Naive thymus-derived CD4-positive, alpha-beta T cell (primary cell): Measurements from ENCODE around the gene FAM168B. TPM values are rescaled to one million over a fixed set of nuclear protein-coding genes. Genes with fewer than 3 reads are reported as not detected.

Experiments used
- ATAC-seq: fragments of 150-1000 bp; cut with Tn5 transposase; 2 replicates; pipeline ENCODE4 v1.10.0; 2021; ENCODE audit warnings: mild to moderate bottlenecking, moderate library complexity
- CTCF ChIA-PET: fragments of 350-600 bp; sonication (Branson Sonifier 250); formaldehyde crosslinking; loops from one replicate; lab custom pipeline; 2021; ENCODE audit warnings: antibody characterized with exemption; lab: Charles Lee
- POLR2A ChIA-PET: fragments of 350-600 bp; sonication (Branson Sonifier 250); formaldehyde crosslinking; loops from one replicate; lab custom pipeline; 2021; ENCODE audit warnings: antibody characterized with exemption, inconsistent platforms; lab: Charles Lee
- DNase-seq, 9 donors: peaks; one replicate each; pipeline versions ENCODE4 v3.0.0 to v3.0.0-alpha.2; 2020 to 2022; ENCODE audit warnings: mixed read lengths in 1 of 9
- H3K27ac ChIP-seq: one replicate; pipeline ENCODE4 v1.7.0; 2013; ENCODE audit warnings: mild to moderate bottlenecking, low read depth, low read length, moderate library complexity
- H3K27me3 ChIP-seq, 2 donors: one replicate each; pipeline ENCODE4 v1.7.0; 2013; ENCODE audit warnings: low read length in 2 of 2, mild to moderate bottlenecking in 2 of 2, moderate library complexity in 2 of 2; ENCODE audit not compliant: control insufficient read depth in 2 of 2, insufficient read depth in 2 of 2
- H3K36me3 ChIP-seq, 3 experiments: 1 replicate in 2 of 3; 2 replicates in 1 of 3; pipeline ENCODE4 v1.7.0; 2013; ENCODE audit warnings: low read length in 3 of 3, mild to moderate bottlenecking in 3 of 3, moderate library complexity in 1 of 3; ENCODE audit not compliant: insufficient read depth in 3 of 3, control insufficient read depth in 2 of 3
- H3K4me1 ChIP-seq, 2 donors: one replicate each; pipeline ENCODE4 v1.7.0; 2013; ENCODE audit warnings: low read length in 2 of 2, mild to moderate bottlenecking in 2 of 2, moderate library complexity in 1 of 2; ENCODE audit not compliant: control insufficient read depth in 2 of 2, insufficient read depth in 2 of 2
- H3K4me3 ChIP-seq: 2 replicates; pipeline ENCODE4 v1.7.0; 2013; ENCODE audit warnings: mild to moderate bottlenecking, low read length
- H3K9me3 ChIP-seq, 3 experiments: 1 replicate in 2 of 3; 2 replicates in 1 of 3; pipeline ENCODE4 v1.7.0; 2013; ENCODE audit warnings: low read length in 3 of 3; ENCODE audit not compliant: control insufficient read depth in 2 of 3
- H3K27ac Mint-ChIP-seq, 9 donors: one replicate each; pipeline ENCODE4 v1.8.0; 2020 to 2022; ENCODE audit warnings: mixed read lengths in 9 of 9, mild to moderate bottlenecking in 8 of 9, moderate library complexity in 5 of 9, inconsistent platforms in 2 of 9
- H3K27me3 Mint-ChIP-seq, 5 donors: one replicate each; pipeline ENCODE4 v1.8.0; 2021 to 2022; ENCODE audit warnings: mixed read lengths in 5 of 5, mild to moderate bottlenecking in 1 of 5
- H3K36me3 Mint-ChIP-seq, 5 donors: one replicate each; pipeline ENCODE4 v1.8.0; 2020 to 2022; ENCODE audit warnings: mixed read lengths in 5 of 5, mild to moderate bottlenecking in 3 of 5, inconsistent platforms in 1 of 5
- H3K4me1 Mint-ChIP-seq, 7 donors: one replicate each; pipeline ENCODE4 v1.8.0; 2020 to 2022; ENCODE audit warnings: mixed read lengths in 7 of 7, mild to moderate bottlenecking in 3 of 7, inconsistent platforms in 1 of 7
- H3K4me3 Mint-ChIP-seq, 10 donors: one replicate each; pipeline ENCODE4 v1.8.0; 2020 to 2022; ENCODE audit warnings: mild to moderate bottlenecking in 10 of 10, mixed read lengths in 10 of 10, moderate library complexity in 6 of 10, inconsistent platforms in 2 of 10
- H3K9me3 Mint-ChIP-seq, 11 donors: one replicate each; pipeline ENCODE4 v1.8.0; 2020 to 2022; ENCODE audit warnings: mixed read lengths in 11 of 11, mild to moderate bottlenecking in 4 of 11, inconsistent platforms in 1 of 11, moderate library complexity in 1 of 11
- intact Hi-C, 2 donors: fragments of 100-400 bp; cut with micrococcal nuclease; formaldehyde crosslinking; loops; one replicate each; pipeline ENCODE4 v1.15.1; 2023
- polyA plus RNA-seq, 2 donors: library from polyadenylated mRNA; unstranded; fragments of 300-500 nt; fragmentation: Illumina TruSeq; gene quantifications; one replicate each; pipeline ENCODE4 v1.2.3, GENCODE V29; 2021
- total RNA-seq, 6 experiments: library from RNA in 5 of 6; stranded (reverse) in 5 of 6; gene quantifications; 1 replicate in 5 of 6; 2 replicates in 1 of 6; pipeline ENCODE4 v1.2.3 and lab custom pipeline; 2021 to 2026

FAM168B gene
- total and polyA plus RNA-seq, 7 experiments from 2014 or later, result 36.3 to 82.9 (median 52.7) TPM

DNA sequence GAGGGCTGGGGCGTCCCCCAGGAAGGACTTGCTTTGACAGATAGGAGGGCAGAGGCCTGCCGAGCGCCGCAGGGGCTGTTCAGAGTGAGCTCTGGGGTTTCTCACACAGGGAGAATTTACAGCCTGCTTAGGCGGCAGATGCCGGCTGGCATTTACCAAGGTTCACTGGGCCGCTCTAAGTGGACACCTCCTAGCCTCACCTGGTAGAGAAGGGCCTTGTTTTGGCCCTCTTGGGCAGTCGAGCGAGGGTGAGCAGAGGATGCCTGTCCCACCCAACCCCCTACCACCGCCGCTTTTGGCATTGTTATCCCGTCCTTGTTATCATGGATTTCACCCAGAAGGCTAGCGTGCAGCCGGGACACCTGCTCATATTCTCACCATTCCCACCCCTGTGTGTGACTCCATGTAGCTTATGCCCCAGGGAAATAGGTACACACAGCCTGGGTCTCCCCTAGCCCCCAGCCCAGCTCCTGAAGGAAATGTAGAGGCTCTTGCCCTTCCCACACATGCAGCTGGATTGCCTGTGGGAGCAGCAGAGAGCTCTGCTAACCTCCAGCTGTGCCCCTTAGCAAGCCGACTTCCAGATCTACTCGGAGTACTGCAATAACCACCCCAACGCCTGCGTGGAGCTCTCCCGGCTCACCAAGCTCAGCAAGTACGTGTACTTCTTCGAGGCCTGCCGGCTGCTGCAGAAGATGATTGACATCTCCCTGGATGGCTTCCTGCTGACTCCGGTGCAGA, 52.4 kb downstream of the FAM168B start:
- Histone ChIP-seq H3K9me3 (no peaks in the 10 kb centered on the region), H3K36me3 (no peaks in the 10 kb centered on the region), H3K27ac (peak overlapping the region; percentile 42), H3K4me1 (peaks cover 19 to 23% of the 10 kb centered on the region in 2 donors), H3K27me3 (no peaks in the 10 kb centered on the region), H3K4me3 (peak overlapping the region; percentile 63)
- ChIA-PET CTCF (interaction anchor here (0.6 to 1.0 kb wide), 3 partner anchors 18 to 696 kb away, joined by 3 to 4 read pairs (median 3); partner anchors contain the start of gene FAM168B), POLR2A (interaction anchor here (0.8 to 2.7 kb wide), 4 partner anchors 29 to 64 kb away, joined by 3 to 15 read pairs (median 4); partner anchors contain the start of genes FAM168B and PLEKHB2)
- peaks cover 7 to 42% (median 26%) of the 10 kb centered on the region in 7 donors for H3K4me1 Mint-ChIP-seq
- H3K27ac Mint-ChIP-seq, result peak overlapping the region; percentile 18 to 93 (median 79)
- H3K4me3 Mint-ChIP-seq, result peak overlapping the region; percentile 67 to 92 (median 84)
- H3K36me3 Mint-ChIP-seq, result no peaks in the 10 kb centered on the region
- ATAC-seq (no peak), DNase-seq (peak in 3 of 9 donors; percentile 17 to 28 (median 20))
- H3K9me3 Mint-ChIP-seq, result no peaks in the 10 kb centered on the region
- H3K27me3 Mint-ChIP-seq, result peaks cover 0 to 31% (median 0%) of the 10 kb centered on the region in 5 donors
- intact Hi-C loops, result loop anchor here in 1 of 2 donors (2.0 to 5.0 kb wide), 3 partner anchors 52 to 242 kb away; partner anchors contain the start of genes FAM168B and PLEKHB2

- Histone ChIP-seq H3K36me3 (no peaks in the 10 kb centered on the region), H3K4me3 (peak overlapping the region; percentile 63), H3K27me3 (no peaks in the 10 kb centered on the region), H3K9me3 (no peaks in the 10 kb centered on the region), H3K27ac (peak overlapping the region; percentile 42), H3K4me1 (peaks cover 19 to 23% of the 10 kb centered on the region in 2 donors)
- POLR2A ChIA-PET, result interaction anchor here (2.7 kb wide), 1 partner anchor 52 kb away, joined by 15 read pairs; the partner anchor contains the start of gene FAM168B
- Mint-ChIP-seq H3K27me3 (peaks cover 0 to 36% (median 0%) of the 10 kb centered on the region in 5 donors), H3K36me3 (no peaks in the 10 kb centered on the region), H3K4me3 (peak overlapping the region; percentile 42 to 92 (median 84)), H3K9me3 (no peaks in the 10 kb centered on the region), H3K4me1 (peaks cover 7 to 42% (median 26%) of the 10 kb centered on the region in 7 donors), H3K27ac (peak overlapping the region in 7 of 9 donors; percentile 66 to 93 (median 82))
- peak in 7 of 9 donors; percentile 30 to 48 (median 39) for DNase-seq
- peak; percentile 42 for ATAC-seq
- CTCF ChIA-PET, result no interaction called here
- intact Hi-C loops, result loop anchor here in 1 of 2 donors (2.0 to 5.0 kb wide), 3 partner anchors 53 to 241 kb away; partner anchors contain the start of genes FAM168B and PLEKHB2
Observed at GRCh38 chr2:131039908-131040660, 53.2 kb downstream of the FAM168B start.

- Mint-ChIP-seq H3K4me1 (peaks cover 7 to 42% (median 26%) of the 10 kb centered on the region in 7 donors), H3K4me3 (peak overlapping the region in 8 of 10 donors; percentile 60 to 88 (median 83)), H3K27ac (peak overlapping the region in 3 of 9 donors; percentile 20 to 82 (median 28)), H3K27me3 (peaks cover 0 to 36% (median 0%) of the 10 kb centered on the region in 5 donors), H3K36me3 (no peaks in the 10 kb centered on the region), H3K9me3 (no peaks in the 10 kb centered on the region)
- H3K9me3 ChIP-seq, result no peaks in the 10 kb centered on the region
- ChIA-PET CTCF (no interaction called here), POLR2A (interaction anchor here (2.7 kb wide), 1 partner anchor 53 kb away, joined by 15 read pairs; the partner anchor contains the start of gene FAM168B)
- DNase-seq (no peak), ATAC-seq (no peak)
- H3K36me3 ChIP-seq, result no peaks in the 10 kb centered on the region
- intact Hi-C loops, result no loop called here
- no peaks in the 10 kb centered on the region for H3K27me3 ChIP-seq
- peaks cover 19 to 23% of the 10 kb centered on the region in 2 donors for H3K4me1 ChIP-seq
- H3K27ac ChIP-seq, result no peak overlapping the region
- H3K4me3 ChIP-seq, result peak overlapping the region; percentile 63
Observed at GRCh38 chr2:131039535-131039907, 53.7 kb downstream of the FAM168B start.

GRCh38 chr2:131039101-131039440, 54.2 kb downstream of the FAM168B start:
- ChIA-PET POLR2A (no interaction called here), CTCF (no interaction called here)
- Mint-ChIP-seq H3K27ac (peak overlapping the region in 1 of 9 donors; percentile 65), H3K9me3 (no peaks in the 10 kb centered on the region), H3K27me3 (peaks cover 0 to 41% (median 0%) of the 10 kb centered on the region in 5 donors), H3K36me3 (no peaks in the 10 kb centered on the region), H3K4me3 (peak overlapping the region in 8 of 10 donors; percentile 60 to 88 (median 83)), H3K4me1 (peaks cover 7 to 45% (median 30%) of the 10 kb centered on the region in 7 donors)
- Histone ChIP-seq H3K27ac (no peak overlapping the region), H3K4me1 (peaks cover 19 to 26% of the 10 kb centered on the region in 2 donors), H3K27me3 (no peaks in the 10 kb centered on the region), H3K9me3 (no peaks in the 10 kb centered on the region), H3K36me3 (no peaks in the 10 kb centered on the region), H3K4me3 (no peak overlapping the region)
- DNase-seq, result no peak
- intact Hi-C loops, result no loop called here
- no peak for ATAC-seq

GRCh38 chr2:131038258-131039100, 54.8 kb downstream of the FAM168B start:
- ATAC-seq (no peak), DNase-seq (no peak)
- ChIA-PET CTCF (no interaction called here), POLR2A (no interaction called here)
- H3K27ac Mint-ChIP-seq, result no peak overlapping the region
- H3K27me3 Mint-ChIP-seq, result peaks cover 0 to 46% (median 3%) of the 10 kb centered on the region in 5 donors
- H3K4me3 ChIP-seq, result no peak overlapping the region
- H3K27me3 ChIP-seq, result no peaks in the 10 kb centered on the region
- peak overlapping the region in 4 of 10 donors; percentile 51 to 85 (median 72) for H3K4me3 Mint-ChIP-seq
- H3K36me3 ChIP-seq, result no peaks in the 10 kb centered on the region
- no peaks in the 10 kb centered on the region for H3K9me3 Mint-ChIP-seq
- no peaks in the 10 kb centered on the region for H3K36me3 Mint-ChIP-seq
- H3K4me1 Mint-ChIP-seq, result peaks cover 7 to 51% (median 35%) of the 10 kb centered on the region in 7 donors
- H3K4me1 ChIP-seq, result peaks cover 19 to 31% of the 10 kb centered on the region in 2 donors
- intact Hi-C loops, result no loop called here
- no peaks in the 10 kb centered on the region for H3K9me3 ChIP-seq
- no peak overlapping the region for H3K27ac ChIP-seq
